Subcutaneous abdominal adipose tissue (tissue), 5 donors: ENCODE measurements around the gene NCAPD2.

Experiments used
- H3K27ac ChIP-seq: one replicate; pipeline ENCODE4 v1.7.0; 2013; ENCODE audit warnings: low read depth, mild to moderate bottlenecking, inconsistent platforms, low read length, moderate library complexity
- H3K27me3 ChIP-seq, 5 donors: one replicate each; pipeline ENCODE4 v1.7.0; 2013; ENCODE audit warnings: low read length in 5 of 5, inconsistent platforms in 1 of 5; ENCODE audit not compliant: control insufficient read depth in 5 of 5, insufficient read depth in 4 of 5
- H3K36me3 ChIP-seq, 5 donors: one replicate each; pipeline ENCODE4 v1.7.0; 2013; ENCODE audit warnings: low read length in 5 of 5; ENCODE audit not compliant: control insufficient read depth in 5 of 5, insufficient read depth in 5 of 5
- H3K4me1 ChIP-seq, 5 donors: one replicate each; pipeline ENCODE4 v1.7.0; 2013; ENCODE audit warnings: low read length in 5 of 5, mild to moderate bottlenecking in 3 of 5, moderate library complexity in 1 of 5; ENCODE audit not compliant: control insufficient read depth in 5 of 5, insufficient read depth in 5 of 5
- H3K4me3 ChIP-seq, 5 donors: one replicate each; pipeline ENCODE4 v1.7.0; 2013; ENCODE audit warnings: low read length in 5 of 5, low read depth in 1 of 5
- H3K9ac ChIP-seq, 5 donors: one replicate each; pipeline ENCODE4 v1.7.0; 2013; ENCODE audit warnings: low read length in 5 of 5, mild to moderate bottlenecking in 4 of 5, moderate library complexity in 3 of 5
- H3K9me3 ChIP-seq, 5 donors: one replicate each; pipeline ENCODE4 v1.7.0; 2013; ENCODE audit warnings: low read length in 5 of 5; ENCODE audit not compliant: control insufficient read depth in 5 of 5
- donor health status: healthy.
- donor health status: healthy.
- donor health status: healthy.
- donor health status: healthy.
- donor health status: healthy.

The NCAPD2 gene

GRCh38 chr12:6493497-6494257, at the start of gene NCAPD2:
Gene NCAPD2 (plus strand): TSS chr12:6494102. CDS start chr12:6495099, 997 bp downstream.
- peaks cover 7 to 14% (median 9%) of the 10 kb centered on the region in 5 donors for H3K36me3 ChIP-seq
- peak within 1 kb of the TSS; percentile 88 to 99 (median 92) for H3K4me3 ChIP-seq
- H3K9ac ChIP-seq, result peak within 1 kb of the TSS; percentile 70 to 97 (median 93)
- H3K9me3 ChIP-seq, result no peaks in the 10 kb centered on the region
- no peaks in the 10 kb centered on the region for H3K27me3 ChIP-seq
- peaks cover 0 to 26% (median 23%) of the 10 kb centered on the region in 5 donors for H3K4me1 ChIP-seq
- H3K27ac ChIP-seq, result peak within 1 kb of the TSS; percentile 98

- Histone ChIP-seq H3K9me3 (no peaks in the 10 kb centered on the region), H3K9ac (no peak within 1 kb of the TSS), H3K27me3 (no peaks in the 10 kb centered on the region), H3K4me1 (peaks cover 0 to 2% (median 1%) of the 10 kb centered on the region in 5 donors), H3K27ac (no peak within 1 kb of the TSS), H3K36me3 (peaks cover 0 to 51% (median 19%) of the 10 kb centered on the region in 5 donors), H3K4me3 (no peak within 1 kb of the TSS)
Measured at GRCh38 chr12:6444704-6445688, 48.9 kb upstream of the NCAPD2 start, which contains the start of gene CD27. Gene CD27 (plus strand): TSS chr12:6444955. CDS start chr12:6445096, 141 bp downstream.

- Histone ChIP-seq H3K4me3 (peak overlapping the region; percentile 77 to 98 (median 96)), H3K9ac (peak overlapping the region in 3 of 5 donors; percentile 11 to 98 (median 83)), H3K27me3 (no peaks in the 10 kb centered on the region), H3K4me1 (peaks cover 6 to 38% (median 31%) of the 10 kb centered on the region in 5 donors), H3K9me3 (no peaks in the 10 kb centered on the region), H3K36me3 (peaks cover 7 to 44% (median 29%) of the 10 kb centered on the region in 5 donors), H3K27ac (peak overlapping the region; percentile 97)
Measured at GRCh38 chr12:6450091-6450868, 43.6 kb upstream of the NCAPD2 start.

GRCh38 chr12:6450869-6451347, 43.0 kb upstream of the NCAPD2 start:
- H3K36me3 ChIP-seq, result peaks cover 8 to 39% (median 27%) of the 10 kb centered on the region in 5 donors
- H3K27ac ChIP-seq, result peak overlapping the region; percentile 97
- H3K4me1 ChIP-seq, result peaks cover 6 to 38% (median 31%) of the 10 kb centered on the region in 5 donors
- no peaks in the 10 kb centered on the region for H3K9me3 ChIP-seq
- H3K4me3 ChIP-seq, result peak overlapping the region; percentile 77 to 98 (median 96)
- H3K27me3 ChIP-seq, result no peaks in the 10 kb centered on the region
- peak overlapping the region in 4 of 5 donors; percentile 15 to 98 (median 88) for H3K9ac ChIP-seq

- peak within 1 kb of the TSS; percentile 77 to 98 (median 96) for H3K4me3 ChIP-seq
- peaks cover 6 to 38% (median 31%) of the 10 kb centered on the region in 5 donors for H3K4me1 ChIP-seq
- H3K9me3 ChIP-seq, result no peaks in the 10 kb centered on the region
- peak within 1 kb of the TSS; percentile 71 to 98 (median 92) for H3K9ac ChIP-seq
- H3K27ac ChIP-seq, result peak within 1 kb of the TSS; percentile 97
- no peaks in the 10 kb centered on the region for H3K27me3 ChIP-seq
- peaks cover 8 to 33% (median 20%) of the 10 kb centered on the region in 5 donors for H3K36me3 ChIP-seq
Measured at GRCh38 chr12:6451348-6452244, 42.3 kb upstream of the NCAPD2 start, which contains the start of gene TAPBPL. Gene TAPBPL (plus strand): TSS chr12:6452042. CDS start chr12:6452249, 207 bp downstream.

- Histone ChIP-seq H3K4me3 (peak overlapping the region; percentile 77 to 98 (median 96)), H3K9ac (peak overlapping the region; percentile 71 to 98 (median 92)), H3K27ac (peak overlapping the region; percentile 97), H3K27me3 (no peaks in the 10 kb centered on the region), H3K4me1 (peaks cover 6 to 38% (median 31%) of the 10 kb centered on the region in 5 donors), H3K36me3 (peaks cover 8 to 32% (median 23%) of the 10 kb centered on the region in 5 donors), H3K9me3 (no peaks in the 10 kb centered on the region)
Measured at GRCh38 chr12:6452245-6452943, 41.5 kb upstream of the NCAPD2 start.

- Histone ChIP-seq H3K4me3 (peak overlapping the region; percentile 77 to 98 (median 96)), H3K27ac (peak overlapping the region; percentile 97), H3K4me1 (peaks cover 6 to 38% (median 31%) of the 10 kb centered on the region in 5 donors), H3K36me3 (peaks cover 8 to 35% (median 28%) of the 10 kb centered on the region in 5 donors), H3K9me3 (no peaks in the 10 kb centered on the region), H3K9ac (peak overlapping the region in 3 of 5 donors; percentile 83 to 98 (median 96)), H3K27me3 (no peaks in the 10 kb centered on the region)
Measured at GRCh38 chr12:6452944-6453630, 40.8 kb upstream of the NCAPD2 start.
